Superior temporal gyrus (tissue), 1 donor: Measurements from ENCODE around the gene FAM72B.
A peak's percentile ranks its signal among the peaks of the same experiment; 100 is the strongest.
"Not testable (repeated sequence)": the region's sequence is repeated elsewhere in the genome, so short reads cannot be mapped to it uniquely, and the experiment has no call there.

Source experiments
- DNase-seq: peaks from one replicate; pipeline ENCODE4 v3.0.0-alpha.2; 2016; ENCODE audit errors: extremely low spot score

FAM72B gene

DNA sequence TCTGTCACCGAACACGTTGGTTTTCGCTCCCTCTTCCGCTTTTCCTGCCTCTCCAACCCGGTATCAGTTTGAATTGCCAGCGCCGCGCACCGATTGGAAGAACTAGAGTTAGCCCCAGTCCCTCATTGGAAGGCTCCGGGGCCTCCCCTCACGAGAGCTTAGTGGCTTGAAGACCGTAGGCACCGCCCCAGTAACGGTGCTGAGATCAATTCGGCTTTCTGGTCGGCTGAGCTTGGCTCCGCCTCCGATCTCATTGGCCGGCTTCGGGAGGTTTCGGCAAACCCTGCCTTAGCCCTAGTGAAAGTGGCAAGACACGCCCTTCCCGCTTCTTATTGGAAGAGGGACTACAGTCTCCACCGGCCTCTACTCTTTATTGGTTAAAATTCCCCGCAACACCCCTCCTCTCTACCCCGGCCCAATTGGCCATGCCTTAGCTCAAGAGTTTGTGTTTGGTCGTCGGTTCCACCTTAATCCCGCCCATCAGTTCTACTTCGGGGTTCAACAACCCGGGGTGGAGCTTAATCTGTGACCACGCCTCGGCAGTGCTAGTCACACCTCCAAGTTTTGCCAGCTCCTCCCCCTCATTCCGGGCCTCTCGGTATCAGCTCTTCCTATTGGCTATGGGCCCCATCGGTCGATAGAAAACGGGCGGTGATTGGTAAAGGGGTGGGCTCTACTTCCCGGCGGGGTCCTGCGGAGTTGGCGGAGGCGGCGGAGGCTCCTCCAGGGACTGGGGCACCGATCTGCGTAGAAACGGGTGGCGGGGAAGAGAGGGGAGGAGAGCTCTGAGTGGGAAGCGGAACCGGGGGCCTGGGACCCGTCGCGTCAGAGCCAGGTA is at the start of gene FAM72B, which contains the start of gene SRGAP2C:
Gene FAM72B (minus strand): TSS at position 51 of the 838 bp plus-strand sequence. CDS start 851 bp downstream, outside the sequence.
Gene SRGAP2C (plus strand): TSS at position 686 of the 838 bp plus-strand sequence. CDS start 2,472 bp downstream, outside the sequence.
- DNase-seq = peak; percentile 99

- not testable (repeated sequence) for DNase-seq
These were observed 48.4 kb upstream of the FAM72B start for GRCh38 chr1:121232445-121233125.

DNA sequence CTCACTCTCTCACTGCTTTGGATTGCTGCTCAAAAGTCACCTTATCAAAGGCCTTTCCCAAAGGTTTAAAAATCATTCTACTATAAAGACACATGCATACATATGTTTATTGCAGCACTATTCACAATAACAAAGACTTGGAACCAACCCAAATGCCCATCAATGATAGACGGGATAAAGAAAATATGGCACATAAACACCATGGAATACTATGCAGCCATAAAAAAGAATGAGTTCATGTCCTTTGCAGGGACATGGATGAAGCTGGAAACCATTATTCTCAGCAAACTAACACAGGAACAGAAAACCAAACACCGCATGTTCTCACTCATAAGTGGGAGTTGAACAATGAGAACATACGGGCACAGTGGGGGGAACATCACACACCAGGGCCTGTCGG is 46.5 kb upstream of the FAM72B start:
- not testable (repeated sequence) for DNase-seq

- DNase-seq = not testable (repeated sequence)
These were observed 43.6 kb upstream of the FAM72B start for GRCh38 chr1:121227544-121228330.

DNA sequence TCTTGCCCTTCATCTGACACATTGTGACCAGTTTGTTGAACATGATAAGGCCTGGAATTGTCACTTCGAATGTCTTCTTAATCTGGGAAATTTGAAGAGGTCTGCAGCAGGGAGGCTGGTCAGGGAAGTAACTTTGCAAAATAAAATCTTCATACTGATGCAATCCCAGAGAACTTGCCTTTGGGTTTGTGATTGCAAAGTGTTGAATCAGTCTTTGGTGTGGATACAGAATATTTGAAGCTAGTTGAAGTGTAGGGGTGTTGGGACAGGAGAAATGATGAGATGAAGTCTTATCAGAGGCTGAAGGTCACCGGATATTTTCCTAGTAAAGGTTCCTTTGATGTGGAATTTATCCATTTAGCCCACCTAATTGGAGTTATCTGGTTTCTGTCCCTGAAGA is 42.8 kb upstream of the FAM72B start:
- not testable (repeated sequence) for DNase-seq

DNA sequence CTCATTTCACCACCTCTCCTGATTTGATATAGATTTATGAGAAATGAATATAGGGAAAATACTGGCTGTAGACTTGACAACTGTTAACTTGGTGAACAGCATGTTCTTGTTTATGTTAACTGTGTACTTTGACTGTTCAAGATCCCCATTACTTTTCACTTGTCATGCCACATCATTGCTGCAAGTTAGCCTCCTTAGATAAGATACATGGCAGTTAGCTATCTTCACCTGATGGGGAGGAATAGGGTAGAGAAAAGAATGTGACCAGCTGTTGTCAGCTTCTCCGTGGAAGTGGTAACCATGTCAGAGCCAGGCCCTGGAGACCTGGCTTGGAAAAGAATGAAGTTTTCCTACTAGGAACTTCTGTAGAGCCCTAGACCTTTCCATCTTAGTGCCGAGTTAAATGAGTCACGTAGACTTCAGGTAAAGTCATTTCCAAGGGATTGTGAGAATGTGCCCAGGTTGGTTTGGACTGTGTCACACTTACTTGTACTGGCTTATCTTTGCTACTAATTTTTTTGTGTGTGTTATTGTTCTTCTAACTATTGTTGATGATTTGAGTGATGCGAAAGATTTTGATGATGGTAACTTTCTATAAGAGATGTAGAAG is 42.3 kb upstream of the FAM72B start:
- not testable (repeated sequence) for DNase-seq

GRCh38 chr1:121224714-121225113 is 40.6 kb upstream of the FAM72B start:
- DNase-seq = not testable (repeated sequence)

GRCh38 chr1:121221770-121222169 is 37.6 kb upstream of the FAM72B start:
- DNase-seq = not testable (repeated sequence)

DNA sequence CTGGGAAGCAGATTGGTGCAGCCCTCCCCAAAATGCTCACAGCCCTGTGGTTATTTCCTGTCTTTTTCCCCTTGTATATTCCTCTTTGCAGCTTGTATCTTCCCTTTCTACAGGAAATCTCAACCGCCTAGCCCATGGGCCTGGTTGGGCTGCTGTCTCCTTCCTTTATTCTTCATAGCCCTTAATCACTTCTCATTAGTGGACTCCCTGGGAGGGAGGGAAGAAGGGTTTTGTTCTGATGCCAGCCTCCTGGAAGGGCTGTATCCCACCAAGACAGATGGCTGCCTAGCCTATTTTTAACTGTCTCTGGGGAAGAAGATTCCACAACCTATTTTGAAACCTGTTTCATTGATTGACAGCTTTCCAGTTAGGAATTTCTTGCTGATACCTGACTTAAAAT is 32.5 kb upstream of the FAM72B start:
- DNase-seq = not testable (repeated sequence)

- DNase-seq = not testable (repeated sequence)
These were observed 31.7 kb upstream of the FAM72B start for GRCh38 chr1:121215699-121216417.

DNA sequence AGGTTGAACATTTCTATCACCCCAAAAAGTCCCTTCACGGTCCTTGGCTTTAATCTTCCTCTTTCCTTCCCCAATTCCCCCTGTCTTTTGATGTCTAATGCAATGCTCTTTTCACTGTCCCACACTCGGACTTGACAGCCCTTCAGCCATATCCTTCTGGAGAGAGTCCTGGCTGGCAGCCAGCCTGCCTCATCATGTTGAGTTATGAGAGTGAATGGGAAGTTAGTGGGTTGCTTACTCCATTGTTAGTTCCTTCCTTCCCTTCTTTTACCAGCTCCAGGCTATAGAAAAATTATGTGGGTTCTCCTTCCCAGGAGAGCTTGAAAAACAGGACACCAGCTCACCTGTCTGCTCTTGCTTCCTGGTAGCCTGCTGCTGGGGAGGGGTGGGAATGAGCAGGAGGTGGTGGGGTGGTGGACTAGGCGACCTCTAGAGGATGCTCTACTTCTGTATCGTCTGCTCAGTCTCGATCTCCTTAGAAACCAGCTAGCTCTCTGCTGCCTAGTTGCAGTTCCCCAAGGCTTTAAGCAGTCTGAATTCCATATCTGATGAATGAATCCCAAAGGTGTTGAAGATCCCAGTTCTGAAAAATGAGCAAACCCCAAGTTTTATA is 30.5 kb upstream of the FAM72B start:
- not testable (repeated sequence) for DNase-seq

DNA sequence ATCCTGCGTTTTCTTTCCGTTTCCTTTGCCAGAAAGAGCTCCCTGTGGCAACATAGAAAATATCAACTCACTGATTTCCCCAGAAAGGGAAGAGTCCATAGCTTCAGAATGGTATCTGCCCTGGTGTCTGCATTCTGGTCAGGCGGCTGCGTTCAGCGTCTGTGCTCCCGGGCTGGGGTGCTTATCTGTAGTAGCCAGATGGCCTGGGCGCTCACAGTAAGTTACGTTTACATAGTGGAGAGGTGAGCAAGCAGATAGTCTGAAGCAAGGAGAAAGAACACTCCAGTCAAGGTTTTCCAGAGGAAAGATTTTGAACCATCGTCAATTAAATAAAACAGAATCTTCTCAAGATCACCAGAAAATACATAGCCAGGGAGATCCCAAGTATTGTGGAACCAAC is 29.4 kb upstream of the FAM72B start:
- DNase-seq = not testable (repeated sequence)

GRCh38 chr1:121210778-121211177 is 26.6 kb upstream of the FAM72B start:
- not testable (repeated sequence) for DNase-seq

GRCh38 chr1:121208375-121208774 is 24.2 kb upstream of the FAM72B start:
- DNase-seq = not testable (repeated sequence)

- not testable (repeated sequence) for DNase-seq
These were observed 23.2 kb upstream of the FAM72B start for GRCh38 chr1:121207328-121207727.

- not testable (repeated sequence) for DNase-seq
These were observed 21.9 kb upstream of the FAM72B start for GRCh38 chr1:121205786-121206711.

- not testable (repeated sequence) for DNase-seq
These were observed 18.8 kb upstream of the FAM72B start for GRCh38 chr1:121202986-121203385.

- DNase-seq = peak; percentile 2
These were observed 17.1 kb upstream of the FAM72B start for GRCh38 chr1:121200985-121201981.
